ENCODE measurements around the gene TBC1D32.
"Not testable (repeated sequence)": the region's sequence is repeated elsewhere in the genome, so short reads cannot be mapped to it uniquely, and the experiment has no call there.

TBC1D32 gene

GRCh38 chr6:121172451-121172850 lies 161.8 kb downstream of the TBC1D32 start:
- not testable (repeated sequence) for ATAC-seq (ENCODE audit: low read depth); H3K27me3 Mint-ChIP-seq; H3K27ac Mint-ChIP-seq; H3K9me3 Mint-ChIP-seq; H3K4me3 Mint-ChIP-seq; H3K4me1 Mint-ChIP-seq; DNase-seq (ENCODE audit: low spot score in 2 of 2)
- peaks cover 26% of the 10 kb centered on the region for H3K36me3 Mint-ChIP-seq

DNA sequence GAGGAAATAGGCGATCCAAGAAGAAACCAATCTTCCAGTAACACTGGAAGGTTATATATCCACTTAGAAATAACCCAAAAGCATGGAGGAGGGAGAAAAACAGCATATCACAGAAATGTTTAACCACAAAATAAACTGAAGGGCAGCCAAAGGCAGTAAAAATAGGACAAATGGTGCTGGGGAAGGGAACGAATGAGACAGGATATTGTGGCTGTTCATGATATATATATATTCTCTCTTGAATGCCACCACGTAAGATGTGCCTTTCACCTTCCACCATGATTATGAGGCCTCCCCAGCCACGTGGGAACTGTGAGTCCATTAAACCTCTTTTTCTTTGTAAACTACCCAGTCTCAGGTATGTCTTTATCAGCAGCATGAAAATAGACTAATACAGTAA lies 162.4 kb downstream of the TBC1D32 start:
- Mint-ChIP-seq H3K4me1 (no peaks in the 10 kb centered on the region), H3K4me3 (no peak overlapping the region), H3K27me3 (no peaks in the 10 kb centered on the region), H3K9me3 (peaks cover 1% of the 10 kb centered on the region), H3K27ac (no peak overlapping the region), H3K36me3 (peaks cover 21% of the 10 kb centered on the region)
- no peak for ATAC-seq (ENCODE audit: low read depth)
- DNase-seq (ENCODE audit: low spot score in 2 of 2) = no peak

- Mint-ChIP-seq H3K4me3 (no peak overlapping the region), H3K27ac (no peak overlapping the region), H3K36me3 (peaks cover 42% of the 10 kb centered on the region), H3K4me1 (no peaks in the 10 kb centered on the region), H3K27me3 (no peaks in the 10 kb centered on the region), H3K9me3 (peaks cover 10% of the 10 kb centered on the region)
- ATAC-seq (ENCODE audit: low read depth) (no peak), DNase-seq (ENCODE audit: low spot score in 2 of 2) (no peak)
These were observed 172.4 kb downstream of the TBC1D32 start for GRCh38 chr6:121161886-121162285.

DNA sequence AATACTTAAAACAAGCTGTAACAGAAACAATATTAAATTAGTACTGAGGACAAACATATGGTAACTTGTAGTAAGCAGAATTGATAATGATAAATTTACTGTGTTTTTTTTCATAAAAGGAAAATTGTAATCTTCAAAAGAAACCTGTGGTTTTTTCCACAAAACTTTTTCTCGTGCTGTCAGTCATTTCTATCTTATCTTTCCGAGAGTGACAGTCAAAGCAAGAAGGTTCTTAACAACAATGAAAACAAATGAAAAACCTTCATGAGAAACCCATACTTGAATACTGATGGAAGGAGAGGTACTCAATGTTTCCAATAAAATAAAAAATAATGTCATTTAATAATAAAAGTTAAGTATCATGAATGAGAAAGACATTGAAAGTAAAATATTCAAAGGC lies 174.0 kb downstream of the TBC1D32 start:
- Mint-ChIP-seq H3K27me3 (no peaks in the 10 kb centered on the region), H3K9me3 (peaks cover 11% of the 10 kb centered on the region), H3K4me3 (no peak overlapping the region), H3K27ac (no peak overlapping the region), H3K4me1 (no peaks in the 10 kb centered on the region), H3K36me3 (peaks cover 50% of the 10 kb centered on the region)
- no peak for ATAC-seq (ENCODE audit: low read depth)
- no peak for DNase-seq (ENCODE audit: low spot score in 2 of 2)

DNA sequence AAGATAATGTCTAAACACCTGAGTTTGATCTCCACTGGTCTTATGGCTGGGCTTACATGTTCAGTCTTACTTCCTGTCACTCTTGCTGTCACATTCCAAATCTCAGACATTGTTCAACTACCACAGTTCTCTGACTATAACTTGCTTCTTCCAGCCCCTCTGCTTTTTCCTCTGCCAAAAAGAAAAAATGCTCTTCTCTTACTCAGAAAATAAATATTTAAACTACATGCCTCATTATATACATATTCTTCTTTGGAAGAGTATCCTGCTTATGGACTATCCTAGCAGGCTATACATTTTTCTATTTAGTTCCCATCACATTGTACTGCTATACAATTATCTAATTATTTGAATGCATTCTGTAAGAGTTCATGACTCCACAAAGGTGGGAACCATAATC lies 175.4 kb downstream of the TBC1D32 start:
- no peaks in the 10 kb centered on the region for H3K27me3 Mint-ChIP-seq
- no peak for DNase-seq (ENCODE audit: low spot score in 2 of 2)
- H3K4me3 Mint-ChIP-seq = no peak overlapping the region
- H3K4me1 Mint-ChIP-seq = no peaks in the 10 kb centered on the region
- H3K27ac Mint-ChIP-seq = no peak overlapping the region
- no peak for ATAC-seq (ENCODE audit: low read depth)
- H3K9me3 Mint-ChIP-seq = peaks cover 11% of the 10 kb centered on the region
- peaks cover 61% of the 10 kb centered on the region for H3K36me3 Mint-ChIP-seq

GRCh38 chr6:121158438-121158837 lies 175.8 kb downstream of the TBC1D32 start:
- Mint-ChIP-seq H3K27me3 (no peaks in the 10 kb centered on the region), H3K9me3 (peaks cover 11% of the 10 kb centered on the region), H3K36me3 (peaks cover 64% of the 10 kb centered on the region), H3K4me3 (no peak overlapping the region), H3K27ac (no peak overlapping the region), H3K4me1 (no peaks in the 10 kb centered on the region)
- no peak for DNase-seq (ENCODE audit: low spot score in 2 of 2)
- ATAC-seq (ENCODE audit: low read depth) = no peak

GRCh38 chr6:121157906-121158305 lies 176.4 kb downstream of the TBC1D32 start:
- ATAC-seq (ENCODE audit: low read depth) (no peak), DNase-seq (ENCODE audit: low spot score in 2 of 2) (no peak)
- no peaks in the 10 kb centered on the region for H3K27me3 Mint-ChIP-seq
- no peak overlapping the region for H3K27ac Mint-ChIP-seq
- no peaks in the 10 kb centered on the region for H3K4me1 Mint-ChIP-seq
- peaks cover 69% of the 10 kb centered on the region for H3K36me3 Mint-ChIP-seq
- no peak overlapping the region for H3K4me3 Mint-ChIP-seq
- peaks cover 11% of the 10 kb centered on the region for H3K9me3 Mint-ChIP-seq

GRCh38 chr6:121143476-121143875 lies 190.8 kb downstream of the TBC1D32 start:
- Mint-ChIP-seq H3K4me3 (no peak overlapping the region), H3K9me3 (peaks cover 4% of the 10 kb centered on the region), H3K4me1 (no peaks in the 10 kb centered on the region), H3K27me3 (no peaks in the 10 kb centered on the region), H3K36me3 (peaks cover 12% of the 10 kb centered on the region), H3K27ac (no peak overlapping the region)
- DNase-seq (ENCODE audit: low spot score in 2 of 2) = no peak
- no peak for ATAC-seq (ENCODE audit: low read depth)

DNA sequence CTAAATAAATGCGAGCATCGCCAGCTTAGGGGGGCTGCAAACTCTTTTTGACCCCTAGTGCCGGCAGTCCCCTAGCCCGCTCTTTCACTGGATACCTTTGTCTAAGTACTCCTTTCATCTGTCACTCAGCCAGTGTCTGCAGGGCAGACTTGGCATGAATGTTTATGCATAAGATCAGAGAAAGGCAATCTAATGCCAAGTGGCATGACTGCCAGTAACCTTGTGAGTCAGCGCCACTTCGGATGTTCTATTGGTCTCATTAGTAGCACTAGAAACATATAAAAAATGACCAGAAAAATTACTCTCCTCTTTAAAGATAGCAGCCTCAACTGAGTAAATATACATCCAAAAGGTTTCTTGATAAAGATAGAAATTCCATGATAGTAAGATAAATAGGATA lies 192.2 kb downstream of the TBC1D32 start:
- H3K4me3 Mint-ChIP-seq = no peak overlapping the region
- H3K27ac Mint-ChIP-seq = no peak overlapping the region
- peaks cover 9% of the 10 kb centered on the region for H3K36me3 Mint-ChIP-seq
- H3K4me1 Mint-ChIP-seq = no peaks in the 10 kb centered on the region
- no peaks in the 10 kb centered on the region for H3K27me3 Mint-ChIP-seq
- no peak for ATAC-seq (ENCODE audit: low read depth)
- peaks cover 4% of the 10 kb centered on the region for H3K9me3 Mint-ChIP-seq
- DNase-seq (ENCODE audit: low spot score in 2 of 2) = no peak

DNA sequence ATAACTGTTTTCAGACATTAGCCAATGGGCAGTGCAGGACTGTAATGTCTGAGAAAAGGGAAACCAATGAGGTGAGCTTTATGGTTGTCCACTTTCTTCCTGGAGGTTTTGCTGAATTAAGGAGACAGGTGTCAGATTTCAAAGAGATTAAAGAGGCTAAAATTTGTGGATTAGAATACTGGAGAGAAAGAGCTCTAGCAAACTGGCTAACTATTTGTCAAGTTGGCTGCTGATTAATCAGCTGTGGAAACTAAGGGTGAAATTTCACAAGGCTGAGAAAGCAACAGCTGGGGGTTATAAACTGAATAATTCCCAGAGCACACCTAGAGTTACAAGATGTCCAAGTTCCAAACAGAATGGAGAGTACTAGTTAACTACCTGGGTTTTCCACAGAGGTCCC lies 198.9 kb downstream of the TBC1D32 start:
- no peak overlapping the region for H3K27ac Mint-ChIP-seq
- no peaks in the 10 kb centered on the region for H3K27me3 Mint-ChIP-seq
- H3K36me3 Mint-ChIP-seq = peaks cover 5% of the 10 kb centered on the region
- no peak for ATAC-seq (ENCODE audit: low read depth)
- H3K4me1 Mint-ChIP-seq = no peaks in the 10 kb centered on the region
- no peak overlapping the region for H3K4me3 Mint-ChIP-seq
- DNase-seq (ENCODE audit: low spot score in 2 of 2) = no peak
- no peaks in the 10 kb centered on the region for H3K9me3 Mint-ChIP-seq

GRCh38 chr6:121134922-121135321 lies 199.4 kb downstream of the TBC1D32 start:
- ATAC-seq (ENCODE audit: low read depth) = no peak
- Mint-ChIP-seq H3K36me3 (peaks cover 5% of the 10 kb centered on the region), H3K4me3 (no peak overlapping the region), H3K9me3 (no peaks in the 10 kb centered on the region), H3K4me1 (no peaks in the 10 kb centered on the region), H3K27me3 (no peaks in the 10 kb centered on the region), H3K27ac (no peak overlapping the region)
- DNase-seq (ENCODE audit: low spot score in 2 of 2) = no peak

DNA sequence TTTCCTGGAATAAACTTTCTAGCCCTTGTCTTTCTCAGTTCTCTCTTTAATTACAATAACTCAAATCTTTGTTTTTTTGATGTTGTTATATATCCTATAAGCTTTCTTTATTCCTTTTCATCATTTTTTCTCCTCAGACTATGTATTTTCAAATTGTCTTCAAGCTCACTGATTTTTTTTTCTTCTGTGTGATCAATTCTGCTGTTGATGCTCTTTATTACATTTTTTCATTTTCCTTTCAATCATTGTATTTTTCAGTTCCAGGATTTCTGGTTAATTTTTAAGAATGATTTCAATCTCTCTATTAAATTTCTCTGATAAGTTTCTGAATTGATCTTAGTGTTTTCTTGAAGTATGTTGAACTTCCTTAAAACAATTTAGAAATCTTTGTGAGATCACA lies 209.7 kb downstream of the TBC1D32 start:
- Mint-ChIP-seq H3K4me3 (no peak overlapping the region), H3K27me3 (no peaks in the 10 kb centered on the region), H3K4me1 (no peaks in the 10 kb centered on the region), H3K27ac (no peak overlapping the region), H3K9me3 (peaks cover 9% of the 10 kb centered on the region), H3K36me3 (peaks cover 30% of the 10 kb centered on the region)
- DNase-seq (ENCODE audit: low spot score in 2 of 2) (no peak), ATAC-seq (ENCODE audit: low read depth) (no peak)

DNA sequence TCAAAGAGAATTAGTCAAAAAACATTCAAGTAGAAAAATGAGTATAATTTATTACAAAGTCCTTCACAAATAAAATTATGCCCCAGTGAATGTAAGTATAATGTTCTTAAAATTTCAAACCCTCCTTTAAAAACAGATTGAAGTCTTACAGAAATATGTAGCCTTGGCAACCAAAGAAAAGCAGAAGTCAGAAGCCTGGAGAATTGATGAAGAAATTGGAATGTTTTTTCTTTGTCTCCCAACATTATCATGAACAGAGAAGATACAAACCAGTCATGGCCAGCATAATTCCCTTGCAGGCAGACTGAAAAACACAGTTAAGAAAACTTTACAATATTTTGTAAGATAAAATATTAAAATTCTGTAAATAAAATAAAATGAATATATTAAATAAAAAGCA lies 221.9 kb downstream of the TBC1D32 start:
- Mint-ChIP-seq H3K9me3 (no peaks in the 10 kb centered on the region), H3K4me1 (no peaks in the 10 kb centered on the region), H3K27ac (no peak overlapping the region), H3K4me3 (no peak overlapping the region), H3K27me3 (no peaks in the 10 kb centered on the region), H3K36me3 (peaks cover 1% of the 10 kb centered on the region)
- no peak for ATAC-seq (ENCODE audit: low read depth)
- no peak for DNase-seq (ENCODE audit: low spot score in 2 of 2)

GRCh38 chr6:121110733-121111132 lies 223.5 kb downstream of the TBC1D32 start:
- no peaks in the 10 kb centered on the region for H3K4me1 Mint-ChIP-seq
- H3K4me3 Mint-ChIP-seq = no peak overlapping the region
- ATAC-seq (ENCODE audit: low read depth) (no peak), DNase-seq (ENCODE audit: low spot score in 2 of 2) (no peak)
- H3K27me3 Mint-ChIP-seq = no peaks in the 10 kb centered on the region
- no peak overlapping the region for H3K27ac Mint-ChIP-seq
- no peaks in the 10 kb centered on the region for H3K9me3 Mint-ChIP-seq
- peaks cover 1% of the 10 kb centered on the region for H3K36me3 Mint-ChIP-seq

- Mint-ChIP-seq H3K9me3 (no peaks in the 10 kb centered on the region), H3K36me3 (peaks cover 7% of the 10 kb centered on the region), H3K4me3 (no peak overlapping the region), H3K27me3 (no peaks in the 10 kb centered on the region), H3K4me1 (no peaks in the 10 kb centered on the region), H3K27ac (no peak overlapping the region)
- DNase-seq (ENCODE audit: low spot score in 2 of 2) (no peak), ATAC-seq (ENCODE audit: low read depth) (no peak)
These were observed 227.3 kb downstream of the TBC1D32 start for GRCh38 chr6:121106962-121107361.

- Mint-ChIP-seq H3K36me3 (peaks cover 15% of the 10 kb centered on the region), H3K9me3 (no peaks in the 10 kb centered on the region), H3K27ac (no peak overlapping the region), H3K4me1 (no peaks in the 10 kb centered on the region), H3K27me3 (no peaks in the 10 kb centered on the region), H3K4me3 (no peak overlapping the region)
- DNase-seq (ENCODE audit: low spot score in 2 of 2) = no peak
- ATAC-seq (ENCODE audit: low read depth) = no peak
These were observed 228.8 kb downstream of the TBC1D32 start for GRCh38 chr6:121105461-121105860.

Measured in memory B cell (primary cell).